WTC11 (cell line): ENCODE data around the gene LIN7A.

ENCODE experiments used
- CBFB ChIP-seq: sonication (generic); formaldehyde crosslinking; IDR thresholded peaks from 2 replicates; pipeline ENCODE4 v1.8.1; 2022; ENCODE audit warnings: mild to moderate bottlenecking, low read depth, missing genetic modification reagents
- CREM ChIP-seq: sonication (generic); formaldehyde crosslinking; IDR thresholded peaks from 2 replicates; pipeline ENCODE4 v1.8.1; 2022; ENCODE audit warnings: mild to moderate bottlenecking, missing genetic modification reagents, moderate library complexity
- CTCF ChIP-seq: fragments of 200-600 bp; IDR thresholded peaks from 2 replicates; pipeline ENCODE4 v1.8.0; 2022; ENCODE audit warnings: antibody characterized with exemption
- ESRRA ChIP-seq: sonication (generic); formaldehyde crosslinking; IDR thresholded peaks from 2 replicates; pipeline ENCODE4 v1.8.1; 2022; ENCODE audit warnings: mild to moderate bottlenecking, missing genetic modification reagents, borderline replicate concordance
- HMGXB4 ChIP-seq: sonication (generic); formaldehyde crosslinking; IDR thresholded peaks from 2 replicates; pipeline ENCODE4 v1.8.1; 2023; ENCODE audit warnings: mild to moderate bottlenecking, moderate library complexity, missing genetic modification reagents
- IRF2 ChIP-seq: sonication (generic); formaldehyde crosslinking; IDR thresholded peaks from 2 replicates; pipeline ENCODE4 v1.8.0; 2022; ENCODE audit warnings: low read depth, missing genetic modification reagents, borderline replicate concordance
- JAZF1 ChIP-seq: fragments of 250-450 bp; sonication (Bioruptor Pico); IDR thresholded peaks from 2 replicates; pipeline ENCODE4 v1.9.0; 2021; ENCODE audit warnings: moderate library complexity, mild to moderate bottlenecking, inconsistent platforms
- NFE2L1 ChIP-seq: sonication (generic); formaldehyde crosslinking; IDR thresholded peaks from 2 replicates; pipeline ENCODE4 v1.8.1; 2023; ENCODE audit warnings: missing genetic modification reagents
- SP1 ChIP-seq: sonication (generic); formaldehyde crosslinking; conservative IDR thresholded peaks from 2 replicates; pipeline ENCODE4 v1.8.1; 2022; ENCODE audit warnings: missing genetic modification reagents
- TEAD4 ChIP-seq: sonication (generic); formaldehyde crosslinking; IDR thresholded peaks from 2 replicates; pipeline ENCODE4 v1.8.0; 2022; ENCODE audit warnings: mild to moderate bottlenecking, missing genetic modification reagents
- USF2 ChIP-seq: sonication (generic); formaldehyde crosslinking; IDR thresholded peaks from 2 replicates; pipeline ENCODE4 v1.8.1; 2023; ENCODE audit warnings: mild to moderate bottlenecking, missing genetic modification reagents, moderate library complexity

GRCh38 chr12:80941916-80942315 lies 4.2 kb upstream of the LIN7A start:
- TF ChIP-seq CTCF (no peak), CBFB (CRISPR knock-in tag) (no peak), HMGXB4 (CRISPR knock-in tag) (no peak), JAZF1 (CRISPR knock-in tag) (no peak), NFE2L1 (CRISPR knock-in tag) (no peak), USF2 (no peak), IRF2 (CRISPR knock-in tag) (no peak), SP1 (CRISPR knock-in tag) (no peak), CREM (CRISPR knock-in tag) (no peak), TEAD4 (CRISPR knock-in tag) (no peak), ESRRA (CRISPR knock-in tag) (no peak)
